OCI-LY3 (cell line): ENCODE measurements around the gene KCNH2.

Experiments used
- EZH2phosphoT487 ChIP-seq: fragments of 200-600 bp; shearing (Covaris generic); IDR thresholded peaks from 2 replicates; pipeline ENCODE4 v1.6.1; 2018; ENCODE audit warnings: antibody characterized with exemption, mixed run types, low read depth
- TF ChIP-seq, protein P1 (sequence below): fragments of 200-600, 300-600 bp; sonication (generic); IDR thresholded peaks from 2 replicates; pipeline ENCODE4 v1.5.1; 2014; ENCODE audit warnings: antibody characterized with exemption, low read length, low read depth

- TF ChIP-seq, protein P1, sequence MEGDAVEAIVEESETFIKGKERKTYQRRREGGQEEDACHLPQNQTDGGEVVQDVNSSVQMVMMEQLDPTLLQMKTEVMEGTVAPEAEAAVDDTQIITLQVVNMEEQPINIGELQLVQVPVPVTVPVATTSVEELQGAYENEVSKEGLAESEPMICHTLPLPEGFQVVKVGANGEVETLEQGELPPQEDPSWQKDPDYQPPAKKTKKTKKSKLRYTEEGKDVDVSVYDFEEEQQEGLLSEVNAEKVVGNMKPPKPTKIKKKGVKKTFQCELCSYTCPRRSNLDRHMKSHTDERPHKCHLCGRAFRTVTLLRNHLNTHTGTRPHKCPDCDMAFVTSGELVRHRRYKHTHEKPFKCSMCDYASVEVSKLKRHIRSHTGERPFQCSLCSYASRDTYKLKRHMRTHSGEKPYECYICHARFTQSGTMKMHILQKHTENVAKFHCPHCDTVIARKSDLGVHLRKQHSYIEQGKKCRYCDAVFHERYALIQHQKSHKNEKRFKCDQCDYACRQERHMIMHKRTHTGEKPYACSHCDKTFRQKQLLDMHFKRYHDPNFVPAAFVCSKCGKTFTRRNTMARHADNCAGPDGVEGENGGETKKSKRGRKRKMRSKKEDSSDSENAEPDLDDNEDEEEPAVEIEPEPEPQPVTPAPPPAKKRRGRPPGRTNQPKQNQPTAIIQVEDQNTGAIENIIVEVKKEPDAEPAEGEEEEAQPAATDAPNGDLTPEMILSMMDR, result no peak
- TF ChIP-seq EZH2phosphoT487, result no peak
These were observed 39.1 kb downstream of the KCNH2 start for GRCh38 chr7:150939052-150939451.
